ENCODE results near the gene WBP2.
"Not testable (repeated sequence)": the region's sequence is repeated elsewhere in the genome, so short reads cannot be mapped to it uniquely, and the experiment has no call there.

WBP2 gene

GRCh38 chr17:75814900-75815373 is 40.2 kb downstream of the WBP2 start:
- no peak overlapping the region for H3K4me3 Mint-ChIP-seq
- no peaks in the 10 kb centered on the region for H3K9me3 Mint-ChIP-seq
- H3K4me1 Mint-ChIP-seq (ENCODE audit: low read depth) = no peaks in the 10 kb centered on the region
- H3K27me3 Mint-ChIP-seq (ENCODE audit: low read depth) = no peaks in the 10 kb centered on the region
- H3K27ac Mint-ChIP-seq = no peak overlapping the region
- H3K36me3 Mint-ChIP-seq (ENCODE audit: low read depth) = peaks cover 10% of the 10 kb centered on the region

- H3K4me1 Mint-ChIP-seq (ENCODE audit: low read depth) = no peaks in the 10 kb centered on the region
- H3K9me3 Mint-ChIP-seq = no peaks in the 10 kb centered on the region
- H3K27me3 Mint-ChIP-seq (ENCODE audit: low read depth) = no peaks in the 10 kb centered on the region
- H3K27ac Mint-ChIP-seq = no peak overlapping the region
- peaks cover 6% of the 10 kb centered on the region for H3K36me3 Mint-ChIP-seq (ENCODE audit: low read depth)
- H3K4me3 Mint-ChIP-seq = no peak overlapping the region
Measured at GRCh38 chr17:75814021-75814395, 41.1 kb downstream of the WBP2 start.

GRCh38 chr17:75813081-75814020 is 41.8 kb downstream of the WBP2 start:
- Mint-ChIP-seq H3K9me3 (no peaks in the 10 kb centered on the region), H3K36me3 (ENCODE audit: low read depth) (peaks cover 6% of the 10 kb centered on the region), H3K27me3 (ENCODE audit: low read depth) (no peaks in the 10 kb centered on the region), H3K4me3 (no peak overlapping the region), H3K27ac (no peak overlapping the region), H3K4me1 (ENCODE audit: low read depth) (peaks cover 2% of the 10 kb centered on the region)

- Mint-ChIP-seq H3K9me3 (no peaks in the 10 kb centered on the region), H3K4me3 (no peak overlapping the region), H3K4me1 (ENCODE audit: low read depth) (peaks cover 2% of the 10 kb centered on the region), H3K27ac (no peak overlapping the region), H3K36me3 (ENCODE audit: low read depth) (peaks cover 5% of the 10 kb centered on the region), H3K27me3 (ENCODE audit: low read depth) (no peaks in the 10 kb centered on the region)
Measured at GRCh38 chr17:75812096-75813013, 42.8 kb downstream of the WBP2 start.

- Mint-ChIP-seq H3K27ac (no peak overlapping the region), H3K4me3 (no peak overlapping the region), H3K4me1 (ENCODE audit: low read depth) (peaks cover 2% of the 10 kb centered on the region), H3K9me3 (no peaks in the 10 kb centered on the region), H3K36me3 (ENCODE audit: low read depth) (peaks cover 5% of the 10 kb centered on the region), H3K27me3 (ENCODE audit: low read depth) (no peaks in the 10 kb centered on the region)
Measured at GRCh38 chr17:75811174-75811573, 44.0 kb downstream of the WBP2 start.

GRCh38 chr17:75810756-75811155 is 44.4 kb downstream of the WBP2 start:
- H3K27ac Mint-ChIP-seq; H3K36me3 Mint-ChIP-seq (ENCODE audit: low read depth); H3K4me3 Mint-ChIP-seq; H3K4me1 Mint-ChIP-seq (ENCODE audit: low read depth); H3K27me3 Mint-ChIP-seq (ENCODE audit: low read depth); H3K9me3 Mint-ChIP-seq: not testable (repeated sequence)

GRCh38 chr17:75810216-75810615 is 44.9 kb downstream of the WBP2 start:
- Mint-ChIP-seq H3K9me3 (no peaks in the 10 kb centered on the region), H3K4me3 (no peak overlapping the region), H3K36me3 (ENCODE audit: low read depth) (peaks cover 5% of the 10 kb centered on the region), H3K4me1 (ENCODE audit: low read depth) (peaks cover 2% of the 10 kb centered on the region), H3K27ac (no peak overlapping the region), H3K27me3 (ENCODE audit: low read depth) (no peaks in the 10 kb centered on the region)

GRCh38 chr17:75809631-75810111 is 45.5 kb downstream of the WBP2 start:
- no peak overlapping the region for H3K27ac Mint-ChIP-seq
- H3K27me3 Mint-ChIP-seq (ENCODE audit: low read depth) = no peaks in the 10 kb centered on the region
- no peak overlapping the region for H3K4me3 Mint-ChIP-seq
- H3K4me1 Mint-ChIP-seq (ENCODE audit: low read depth) = peaks cover 2% of the 10 kb centered on the region
- peaks cover 5% of the 10 kb centered on the region for H3K36me3 Mint-ChIP-seq (ENCODE audit: low read depth)
- no peaks in the 10 kb centered on the region for H3K9me3 Mint-ChIP-seq

- Mint-ChIP-seq H3K4me1 (ENCODE audit: low read depth) (peaks cover 4% of the 10 kb centered on the region), H3K27ac (no peak overlapping the region), H3K27me3 (ENCODE audit: low read depth) (no peaks in the 10 kb centered on the region), H3K4me3 (no peak overlapping the region), H3K36me3 (ENCODE audit: low read depth) (peaks cover 5% of the 10 kb centered on the region), H3K9me3 (no peaks in the 10 kb centered on the region)
Measured at GRCh38 chr17:75808905-75809621, 46.1 kb downstream of the WBP2 start.

- Mint-ChIP-seq H3K4me3 (no peak overlapping the region), H3K27me3 (ENCODE audit: low read depth) (no peaks in the 10 kb centered on the region), H3K9me3 (no peaks in the 10 kb centered on the region), H3K27ac (no peak overlapping the region), H3K4me1 (ENCODE audit: low read depth) (peaks cover 9% of the 10 kb centered on the region), H3K36me3 (ENCODE audit: low read depth) (peaks cover 5% of the 10 kb centered on the region)
Measured at GRCh38 chr17:75808549-75808904, 46.6 kb downstream of the WBP2 start.

GRCh38 chr17:75807861-75808260 is 47.3 kb downstream of the WBP2 start:
- no peak overlapping the region for H3K4me3 Mint-ChIP-seq
- H3K9me3 Mint-ChIP-seq = no peaks in the 10 kb centered on the region
- H3K27ac Mint-ChIP-seq = no peak overlapping the region
- H3K27me3 Mint-ChIP-seq (ENCODE audit: low read depth) = no peaks in the 10 kb centered on the region
- H3K4me1 Mint-ChIP-seq (ENCODE audit: low read depth) = peaks cover 14% of the 10 kb centered on the region
- H3K36me3 Mint-ChIP-seq (ENCODE audit: low read depth) = peaks cover 4% of the 10 kb centered on the region

GRCh38 chr17:75806822-75807500 is 48.2 kb downstream of the WBP2 start:
- Mint-ChIP-seq H3K27me3 (ENCODE audit: low read depth) (no peaks in the 10 kb centered on the region), H3K9me3 (no peaks in the 10 kb centered on the region), H3K4me1 (ENCODE audit: low read depth) (peaks cover 14% of the 10 kb centered on the region), H3K36me3 (ENCODE audit: low read depth) (peaks cover 2% of the 10 kb centered on the region), H3K27ac (no peak overlapping the region), H3K4me3 (no peak overlapping the region)

- H3K9me3 Mint-ChIP-seq = no peaks in the 10 kb centered on the region
- peak overlapping the region; percentile 36 for H3K27ac Mint-ChIP-seq
- H3K4me3 Mint-ChIP-seq = no peak overlapping the region
- H3K36me3 Mint-ChIP-seq (ENCODE audit: low read depth) = peaks cover 9% of the 10 kb centered on the region
- no peaks in the 10 kb centered on the region for H3K27me3 Mint-ChIP-seq (ENCODE audit: low read depth)
- H3K4me1 Mint-ChIP-seq (ENCODE audit: low read depth) = peaks cover 14% of the 10 kb centered on the region
Measured at GRCh38 chr17:75803883-75804282, 51.3 kb downstream of the WBP2 start.

GRCh38 chr17:75799402-75799801 is 55.7 kb downstream of the WBP2 start:
- Mint-ChIP-seq H3K4me1 (ENCODE audit: low read depth) (peaks cover 12% of the 10 kb centered on the region), H3K27me3 (ENCODE audit: low read depth) (no peaks in the 10 kb centered on the region), H3K4me3 (no peak overlapping the region), H3K27ac (no peak overlapping the region), H3K9me3 (no peaks in the 10 kb centered on the region), H3K36me3 (ENCODE audit: low read depth) (peaks cover 11% of the 10 kb centered on the region)

Data from T-helper 1 cell treated with Interleukin-12 subunit alpha and Interleukin-12 subunit beta and Interleukin-4 antibody, amounts not matched to agents 30 μg/mL and 1 μg/mL, for 36 hours (primary cell).